Fibroblast of gingiva (primary cell): ENCODE measurements around the gene PTPRK.
A peak's percentile ranks its signal among the peaks of the same experiment; 100 is the strongest.
"Not testable (repeated sequence)": the region's sequence is repeated elsewhere in the genome, so short reads cannot be mapped to it uniquely, and the experiment has no call there.

Source experiments
- DNase-seq: peaks from one replicate; pipeline ENCODE4 v3.0.0-alpha.2; 2011; ENCODE audit warnings: low read depth

Gene PTPRK

DNA sequence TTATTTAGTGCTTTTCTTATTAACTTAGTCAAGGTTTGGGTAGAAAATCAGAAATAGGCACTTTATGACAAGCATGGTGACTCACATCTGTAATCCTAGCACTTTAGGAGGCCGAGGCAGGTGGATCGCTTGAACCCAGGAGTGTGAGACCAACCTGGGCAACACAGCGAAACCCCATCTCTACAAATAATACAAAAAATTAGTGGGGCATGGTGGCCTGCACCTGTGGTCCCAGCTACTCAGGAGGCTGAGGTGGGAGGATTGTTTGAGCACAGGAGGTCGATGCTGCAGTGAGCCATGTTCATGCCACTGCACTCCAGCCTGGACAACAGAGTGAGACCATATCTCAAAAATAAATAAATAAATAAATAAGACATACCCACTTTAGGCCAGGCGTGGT is 568.2 kb downstream of the PTPRK start:
- DNase-seq = no peak

DNA sequence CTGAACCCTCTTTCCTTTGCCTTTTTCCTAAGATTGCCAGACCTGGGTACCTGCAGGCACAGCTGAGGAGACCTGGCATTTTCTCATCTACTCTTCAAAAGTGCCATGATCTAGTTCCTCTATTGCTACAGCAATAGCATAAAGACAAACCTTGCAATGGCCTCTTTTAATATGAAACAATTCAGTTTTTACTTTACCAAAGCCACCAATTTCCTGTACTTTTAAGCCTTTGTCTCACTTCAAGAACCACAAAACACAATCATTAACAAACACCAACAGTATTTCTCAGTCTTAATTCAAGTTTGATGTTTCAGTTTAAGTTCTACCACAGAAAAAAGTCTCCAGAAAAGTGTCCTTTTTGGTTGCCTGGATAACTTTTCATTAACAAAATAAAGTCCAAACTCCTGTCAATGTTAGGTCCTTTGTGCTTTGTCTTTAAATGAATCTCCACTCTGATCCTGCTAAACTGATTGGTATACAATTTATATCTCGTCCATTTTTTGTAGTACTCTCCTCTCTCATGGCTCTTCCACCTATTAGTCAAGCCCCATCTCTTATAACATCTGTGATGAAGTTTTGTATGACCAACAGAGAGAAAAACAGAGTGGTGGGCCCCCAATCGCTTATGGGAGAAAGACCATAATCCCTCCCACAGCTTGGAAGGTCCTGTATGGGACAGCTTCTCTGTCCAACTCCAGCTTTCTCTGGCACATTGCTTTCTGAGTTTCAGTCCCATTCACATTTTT is 569.1 kb downstream of the PTPRK start:
- no peak for DNase-seq

DNA sequence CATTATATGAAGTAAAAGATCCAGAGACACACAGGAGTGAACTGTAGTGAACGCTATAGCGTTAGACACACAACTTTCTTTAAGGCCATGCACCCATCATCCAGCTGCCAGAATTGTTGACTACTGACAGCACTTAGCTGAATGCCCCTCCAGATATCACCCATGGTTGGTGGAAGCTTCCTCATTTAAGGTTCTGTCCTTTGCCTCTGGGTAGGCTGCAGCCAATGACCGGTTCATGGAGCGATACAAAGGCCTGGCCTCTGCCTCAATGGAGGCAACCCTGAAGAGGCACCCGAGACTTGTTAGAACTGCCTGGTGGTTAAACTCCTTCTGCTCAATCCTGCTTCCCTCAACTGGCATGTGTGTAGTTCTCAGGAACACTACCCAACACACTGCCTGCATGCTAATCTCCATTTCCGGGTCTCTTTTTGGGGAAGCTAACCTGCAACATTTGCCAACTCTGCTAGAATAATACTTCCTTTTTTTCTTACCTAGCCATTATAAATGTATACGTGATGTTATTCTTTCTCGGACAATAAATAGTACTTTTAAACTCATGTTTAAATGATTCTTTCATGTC is 569.7 kb downstream of the PTPRK start:
- DNase-seq = no peak

DNA sequence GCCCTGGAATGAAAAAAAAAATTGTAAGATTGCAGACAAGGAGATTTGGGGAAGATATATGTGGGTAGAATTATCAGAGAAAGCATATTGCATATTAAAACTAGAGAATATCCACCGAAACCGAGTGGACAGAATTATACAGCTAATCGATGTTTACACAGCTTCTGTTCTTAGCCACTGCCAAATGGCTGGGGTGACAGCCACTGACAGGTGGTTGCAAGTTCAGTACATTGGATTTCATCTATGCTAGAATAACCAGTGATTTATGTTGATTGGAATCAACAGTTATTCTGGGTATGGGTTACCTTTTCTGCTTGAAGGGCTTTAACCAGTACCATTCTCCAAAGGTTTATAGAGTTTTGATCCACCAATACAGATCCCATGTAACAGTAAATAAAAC is 571.1 kb downstream of the PTPRK start:
- no peak for DNase-seq

DNA sequence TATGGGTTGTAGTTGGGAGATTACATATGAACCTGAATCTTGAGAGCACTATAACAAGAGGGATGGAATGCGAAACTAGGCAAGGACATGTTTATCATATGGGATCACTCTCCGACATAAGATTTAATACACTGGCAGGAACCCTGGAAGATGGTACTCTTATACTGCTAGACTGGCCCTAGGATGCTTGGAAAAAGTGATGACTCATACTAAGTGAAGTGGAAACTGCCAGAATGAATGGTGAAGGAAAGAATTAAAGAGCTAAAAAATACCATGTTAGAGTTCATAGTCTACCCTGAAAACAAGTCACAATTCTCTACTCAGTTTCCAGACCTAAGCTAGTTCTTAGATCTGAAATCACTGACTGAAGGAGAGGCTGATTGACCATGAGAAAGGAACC is 574.0 kb downstream of the PTPRK start:
- DNase-seq = no peak

DNA sequence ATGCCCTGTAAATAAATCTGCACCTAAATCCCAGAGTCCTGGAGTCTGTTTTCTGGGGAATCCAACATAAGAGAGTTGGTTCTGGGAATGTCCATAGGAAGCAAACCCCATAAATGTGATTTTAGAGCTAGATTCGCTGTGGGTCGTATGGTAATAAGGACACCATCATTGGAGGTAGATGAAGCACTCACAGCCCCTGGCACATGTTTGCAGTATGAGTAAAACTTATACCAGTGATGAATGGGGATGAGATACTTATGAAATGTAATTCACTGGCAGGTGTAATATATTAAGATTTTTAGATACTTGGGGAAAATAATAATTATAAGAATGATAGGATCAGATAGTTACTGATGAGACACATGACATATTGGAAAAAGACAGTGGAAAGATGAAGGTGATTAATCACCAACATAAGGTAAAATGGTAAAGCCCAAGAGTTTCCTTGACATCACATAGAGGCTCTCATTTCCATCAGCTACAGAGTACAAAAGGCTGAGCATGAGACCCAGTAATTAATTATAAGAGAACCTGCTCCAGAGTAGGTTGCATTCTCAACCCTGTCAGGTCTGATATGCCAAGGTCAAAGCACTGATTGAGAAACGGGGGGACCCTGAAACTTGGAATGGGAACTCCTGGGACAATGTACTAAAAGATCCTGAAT is 574.8 kb downstream of the PTPRK start:
- DNase-seq = no peak

DNA sequence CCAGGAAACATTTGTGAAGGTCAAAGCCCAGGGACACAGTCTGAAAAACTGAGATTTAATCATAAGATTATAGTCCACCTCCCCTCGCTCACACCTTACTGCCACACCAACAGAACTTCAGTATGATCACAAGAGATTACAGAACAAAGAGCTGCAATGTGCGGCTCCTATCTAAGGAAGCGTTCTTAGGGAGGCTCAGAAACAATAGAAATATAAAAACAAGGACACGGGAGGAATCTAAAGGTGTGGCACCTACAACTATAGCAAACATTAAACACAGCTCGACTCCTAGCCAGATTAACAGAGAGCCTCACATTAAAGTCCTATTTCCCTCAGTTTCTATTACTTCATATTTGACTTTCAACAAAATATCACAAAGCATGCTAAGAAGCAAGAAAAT is 579.2 kb downstream of the PTPRK start:
- no peak for DNase-seq

DNA sequence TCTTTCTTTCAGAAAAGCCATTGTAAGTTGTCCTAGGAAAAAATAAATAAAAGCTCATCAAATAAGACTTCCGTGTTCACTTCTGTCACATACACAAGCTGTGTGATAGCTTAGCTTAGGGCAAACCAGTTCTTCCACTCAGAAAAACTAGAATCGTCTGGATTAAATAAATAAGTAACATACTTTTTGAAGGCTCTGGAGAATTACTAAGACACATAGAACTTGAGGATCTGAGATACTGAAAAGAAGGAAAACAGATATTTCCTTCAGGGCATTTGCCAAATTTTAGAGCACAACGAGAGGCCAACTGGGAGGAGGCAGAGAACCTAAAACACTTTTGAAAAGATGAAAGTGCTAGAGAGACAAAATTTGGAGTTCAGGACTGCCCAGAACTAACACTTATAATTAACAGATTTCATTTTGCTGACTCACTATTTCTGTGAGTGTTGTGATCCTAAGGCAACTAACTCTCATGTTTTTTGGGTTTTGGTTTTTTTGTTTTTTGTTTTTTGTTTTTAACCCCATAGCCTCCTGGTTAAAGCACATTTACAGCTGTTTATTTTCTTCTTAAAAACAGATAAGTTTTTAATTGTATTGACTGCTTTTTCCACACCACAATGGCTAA is 580.8 kb downstream of the PTPRK start:
- DNase-seq = peak; percentile 64

DNA sequence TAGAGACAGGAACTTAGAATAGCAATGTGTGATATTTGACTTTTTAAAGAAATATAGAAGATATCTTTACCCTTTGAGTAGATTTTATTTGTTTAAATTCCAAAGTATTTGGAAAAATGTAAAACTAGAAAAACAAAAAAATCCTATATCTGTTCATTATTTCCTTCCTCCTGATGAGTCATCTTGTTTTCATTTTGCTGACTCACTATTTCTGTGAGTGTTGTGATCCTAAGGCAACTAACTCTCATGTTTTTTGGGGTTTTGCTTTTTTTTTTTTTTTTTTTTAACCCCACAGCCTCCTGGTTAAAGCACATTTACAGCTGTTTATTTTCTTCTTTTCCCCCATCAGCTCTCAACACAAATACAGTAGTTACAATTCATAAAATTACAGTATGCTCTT is 581.7 kb downstream of the PTPRK start:
- peak; percentile 77 for DNase-seq

DNA sequence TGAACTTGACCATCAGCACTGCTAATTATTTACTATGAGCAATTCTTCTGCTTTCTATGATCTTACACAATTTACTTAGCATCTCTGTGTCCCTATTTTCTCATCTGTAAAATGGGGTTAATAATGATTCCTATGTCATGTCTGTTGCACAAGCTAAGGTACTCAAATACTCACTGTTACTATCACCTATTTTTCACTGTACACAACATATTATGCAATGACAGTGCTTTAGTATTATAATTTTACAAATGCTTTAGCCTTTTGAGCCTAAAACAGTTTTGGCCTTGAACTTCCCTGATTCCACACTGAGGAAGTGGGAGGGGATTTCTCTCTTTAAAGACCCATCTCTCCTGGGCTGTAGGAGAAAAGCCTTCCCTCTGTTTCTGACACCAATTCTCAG is 582.7 kb downstream of the PTPRK start:
- no peak for DNase-seq

DNA sequence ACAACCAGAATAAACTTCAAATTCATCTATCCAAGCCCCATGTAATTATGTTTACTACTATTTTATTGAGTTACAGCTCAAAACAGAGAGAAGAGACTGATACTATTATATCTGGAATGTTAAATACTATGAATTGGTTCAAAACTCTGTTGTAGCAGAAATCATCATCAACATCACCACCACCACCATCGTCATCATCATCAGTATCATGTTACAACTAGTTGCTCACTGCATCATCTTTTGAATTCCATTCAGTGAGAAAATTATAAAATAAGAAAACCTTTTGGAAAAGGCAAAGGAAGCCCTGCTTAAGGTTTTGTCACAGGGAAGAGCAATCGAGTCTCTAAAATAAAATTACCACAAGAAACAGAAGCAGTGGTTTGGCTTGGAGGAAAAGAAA is 583.3 kb downstream of the PTPRK start:
- peak; percentile 24 for DNase-seq

DNA sequence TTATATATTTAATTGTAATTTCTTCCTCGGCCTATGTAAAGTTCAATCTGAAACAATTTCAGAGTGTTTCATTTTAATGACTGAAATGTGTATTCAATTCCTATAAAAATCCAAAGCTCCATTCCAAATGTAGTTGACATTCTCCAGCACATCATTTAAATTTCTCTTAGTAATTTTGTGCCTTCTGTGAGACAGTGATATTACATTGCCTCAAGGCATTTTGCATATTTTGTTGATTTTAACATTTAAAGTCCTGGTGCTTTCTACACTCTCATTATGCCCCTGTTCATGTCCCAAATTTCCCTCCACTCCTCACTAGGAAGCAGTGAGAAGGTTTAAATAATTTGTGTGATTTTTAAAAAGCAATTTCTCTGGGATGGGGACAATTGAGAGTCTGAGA is 585.4 kb downstream of the PTPRK start:
- no peak for DNase-seq

DNA sequence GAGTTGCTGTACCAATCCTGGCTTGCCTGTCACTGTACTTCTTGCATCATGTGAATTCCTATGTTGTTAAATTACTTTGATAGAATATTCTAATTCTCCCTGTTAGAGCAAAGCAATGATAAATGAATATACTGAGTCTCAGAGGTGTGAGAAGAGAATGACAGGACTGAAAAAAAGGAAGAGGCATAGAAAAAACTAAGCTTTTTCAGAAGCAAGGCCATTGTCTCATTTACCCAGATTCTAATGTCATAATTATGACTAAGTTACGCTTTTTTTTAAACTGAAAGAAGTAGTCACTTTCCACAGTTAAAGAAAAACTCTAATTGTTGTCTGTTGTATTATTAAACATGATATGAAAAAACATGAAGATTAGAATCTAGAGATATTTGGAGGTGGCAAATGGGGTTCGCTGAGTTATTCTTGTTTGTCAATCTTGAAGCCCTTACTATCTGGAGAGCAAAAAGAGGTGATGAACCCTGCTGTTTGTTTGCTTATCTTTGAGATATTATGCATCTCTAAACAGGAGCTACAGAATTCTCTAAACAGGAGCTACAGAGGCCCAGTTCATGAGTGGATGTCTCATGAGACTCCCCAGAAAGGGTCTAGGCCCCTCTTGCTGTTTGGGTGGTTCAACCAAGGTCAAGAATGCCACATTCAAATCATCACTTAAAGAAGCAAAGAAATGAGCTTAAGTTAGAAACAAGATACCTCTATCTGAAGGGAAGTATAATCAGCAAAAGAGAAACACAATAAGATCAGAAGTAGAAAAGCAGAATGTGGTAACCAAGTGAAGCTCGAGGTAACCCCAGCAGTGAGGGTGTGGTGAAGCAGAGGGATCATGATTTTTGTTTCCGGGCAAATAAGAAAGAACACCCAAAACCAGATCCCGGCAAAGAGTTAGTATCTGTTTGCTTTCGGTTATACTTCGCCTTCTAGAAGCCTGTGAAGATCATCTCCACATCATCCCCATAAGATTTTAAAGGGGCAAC is 586.3 kb downstream of the PTPRK start:
- DNase-seq = no peak

DNA sequence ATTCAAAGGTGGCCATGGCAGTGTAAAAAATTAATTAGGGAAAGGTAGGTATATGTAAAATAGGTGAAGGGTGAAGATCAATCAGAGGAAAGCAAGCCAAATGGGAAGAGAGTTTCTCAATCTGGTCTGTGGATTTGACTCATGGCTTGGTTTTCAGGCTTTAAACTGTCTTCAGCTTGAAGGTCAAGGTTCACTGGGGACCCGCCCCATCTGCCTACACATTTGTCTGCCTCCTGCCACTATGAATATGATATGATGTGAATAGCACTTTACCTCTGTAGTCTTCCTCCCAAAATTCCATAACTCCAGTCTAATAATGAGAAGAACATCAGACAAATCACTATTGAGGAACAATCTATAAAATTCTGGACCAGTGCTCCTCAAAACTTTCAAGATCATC is 587.3 kb downstream of the PTPRK start:
- DNase-seq = no peak

DNA sequence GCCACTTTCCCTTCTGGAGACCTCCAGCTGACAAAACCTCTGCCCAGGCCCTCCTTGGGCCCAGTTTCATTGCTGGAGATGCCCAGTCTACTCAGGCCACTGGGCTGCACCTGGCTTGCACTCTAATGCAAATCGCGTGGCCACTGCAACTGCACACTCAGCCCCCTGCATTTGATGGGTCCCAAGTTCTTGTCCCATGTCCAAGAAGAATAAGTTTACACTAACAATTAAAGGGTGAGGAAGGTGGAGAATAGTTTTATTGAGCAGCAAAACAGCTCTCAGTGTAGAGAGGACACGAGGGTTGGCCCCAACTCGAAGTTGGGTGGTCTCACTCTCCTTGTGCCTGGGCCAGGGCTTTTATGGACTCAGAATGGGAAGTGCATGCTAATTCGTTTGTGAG is 587.7 kb downstream of the PTPRK start:
- no peak for DNase-seq

DNA sequence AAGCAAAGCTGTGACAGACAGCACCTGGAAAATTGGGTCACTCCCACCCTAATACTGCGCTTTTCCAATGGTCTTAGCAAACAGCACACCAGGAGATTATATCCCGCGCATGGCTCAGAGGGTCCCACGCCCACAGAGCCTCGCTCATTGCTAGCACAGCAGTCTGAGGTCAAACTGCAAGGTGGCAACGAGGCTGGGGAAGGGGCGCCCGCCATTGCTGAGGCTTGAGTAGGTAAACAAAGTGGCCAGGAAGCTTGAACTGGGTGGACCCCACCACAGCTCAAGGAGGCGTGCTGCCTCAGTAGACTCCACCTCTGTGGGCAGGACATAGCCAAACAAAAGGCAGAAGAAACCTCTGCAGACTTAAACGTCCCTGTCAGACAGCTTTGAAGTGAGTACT is 594.0 kb downstream of the PTPRK start:
- not testable (repeated sequence) for DNase-seq

DNA sequence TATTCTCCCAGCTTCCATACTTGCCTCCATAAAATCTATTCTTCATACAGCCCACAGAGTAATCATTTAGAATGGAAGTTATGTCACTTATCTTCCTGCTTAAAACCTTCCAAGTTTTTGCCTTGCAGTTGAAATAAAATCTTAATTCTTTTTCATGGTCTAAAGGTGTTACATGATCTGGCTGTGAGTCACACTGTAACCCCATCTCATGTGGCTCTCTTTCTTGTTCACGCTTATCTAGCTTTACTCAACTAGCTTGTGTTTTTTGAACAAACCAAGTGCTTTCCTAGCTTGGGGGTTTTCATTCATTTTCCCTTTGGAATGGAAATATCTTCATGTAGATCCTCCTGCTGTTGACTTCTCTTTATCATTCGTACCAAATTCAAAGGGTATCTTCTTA is 596.0 kb downstream of the PTPRK start:
- peak; percentile 6 for DNase-seq

DNA sequence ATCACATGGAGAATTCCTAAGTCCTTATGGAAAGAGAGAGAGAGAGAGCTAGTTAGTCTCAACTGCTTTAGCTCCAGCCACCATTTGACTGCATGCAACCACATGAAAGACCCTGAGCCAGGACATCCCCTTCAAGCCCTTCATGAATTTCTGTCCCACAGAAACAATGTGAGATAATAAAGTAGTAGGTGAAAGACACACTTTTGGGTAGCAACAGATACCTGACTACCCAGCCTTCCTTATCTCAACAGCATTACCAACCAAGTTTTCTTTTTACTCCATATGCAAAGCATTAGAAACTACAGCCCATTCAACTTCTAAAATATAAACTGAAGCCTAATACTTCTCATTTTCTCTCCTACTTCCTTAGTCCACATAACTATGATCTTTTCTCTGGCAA is 596.4 kb downstream of the PTPRK start:
- no peak for DNase-seq

DNA sequence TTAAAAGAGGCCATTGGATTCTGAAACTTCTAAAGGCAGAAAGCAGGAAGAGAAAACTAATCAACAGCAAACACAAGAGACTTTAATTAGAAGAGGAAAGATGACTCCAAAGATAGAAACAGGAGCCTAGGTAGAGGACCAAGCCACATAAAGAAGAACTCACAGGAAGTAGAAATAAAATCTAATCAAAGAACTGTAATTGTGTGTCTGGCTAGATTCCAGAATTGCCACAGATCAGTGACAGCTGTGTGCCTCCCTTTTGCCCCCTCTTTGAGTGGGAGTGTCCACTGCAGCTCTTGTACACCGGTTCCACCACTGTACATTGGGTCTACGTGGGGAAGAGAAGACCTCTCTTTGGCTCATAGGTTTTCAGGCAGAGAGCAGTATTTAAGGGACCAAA is 597.3 kb downstream of the PTPRK start:
- DNase-seq = no peak

DNA sequence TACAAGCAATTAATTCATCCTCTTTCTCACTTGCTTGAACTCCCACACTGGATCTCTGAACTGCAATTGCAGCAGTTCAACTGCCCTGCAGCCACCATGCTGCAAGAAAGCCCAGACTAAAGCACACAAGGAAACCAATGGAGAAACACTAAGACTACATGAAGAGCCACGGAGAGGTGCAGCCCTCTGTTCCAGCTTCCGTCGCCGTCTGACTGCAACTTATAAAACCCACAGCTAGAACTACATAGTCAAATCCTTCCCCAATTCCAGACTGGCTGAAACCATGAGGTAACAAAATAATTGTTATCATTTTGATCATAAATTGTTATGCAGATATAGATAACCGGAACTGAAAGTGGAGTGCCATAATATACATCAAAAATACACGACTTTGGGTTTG is 598.4 kb downstream of the PTPRK start:
- no peak for DNase-seq

DNA sequence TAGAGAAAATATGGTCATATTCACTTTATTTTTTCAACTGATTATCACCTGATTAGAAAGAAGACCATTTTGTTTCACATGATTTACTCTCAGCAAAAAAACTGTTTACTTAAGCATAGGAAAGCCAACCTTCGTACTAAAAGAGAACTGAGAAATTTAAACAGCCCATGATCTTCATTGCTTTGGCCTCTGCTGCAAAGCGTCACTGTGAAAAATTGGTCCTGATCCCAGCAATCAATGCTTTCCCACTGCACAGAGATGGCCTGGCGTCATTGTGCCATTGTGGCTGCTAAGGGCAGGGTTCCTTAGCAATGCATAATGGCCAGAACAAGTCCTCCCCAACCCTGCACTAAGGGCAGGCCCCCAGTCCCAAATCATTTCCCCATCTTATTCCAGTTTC is 599.6 kb downstream of the PTPRK start:
- DNase-seq = no peak
